Panc1 (cell line): Measurements from ENCODE around the gene GPD1L. TPM values are rescaled to one million over a fixed set of nuclear protein-coding genes. Genes with fewer than 3 reads are reported as not detected.

ENCODE experiments used
- ATAC-seq: fragments of 200-7000 bp; cut with Tn5 transposase; 2 replicates; pipeline ENCODE4 v1.9.1; 2020; ENCODE audit warnings: mild to moderate bottlenecking, moderate library complexity
- BruUV-seq: library from RNA; stranded (reverse); fragments of 400-500 nt; replicated peaks from 2 replicates; lab custom pipeline; 2021; lab: Mats Ljungman, UMichigan
- CTCF ChIA-PET: fragments of 300-600 bp; sonication (Branson Sonifier 250); formaldehyde crosslinking; loops from one replicate; lab custom pipeline; 2022; ENCODE audit warnings: antibody characterized with exemption; lab: Charles Lee
- POLR2A ChIA-PET: fragments of 300-600 bp; sonication (Branson Sonifier 250); formaldehyde crosslinking; loops from one replicate; lab custom pipeline; 2022; ENCODE audit warnings: antibody characterized with exemption; lab: Charles Lee
- DNase-seq: peaks from one replicate; pipeline ENCODE4 v3.0.0-alpha.2; 2010; ENCODE audit warnings: low read depth, low spot score
- H3K27ac ChIP-seq: 2 replicates; pipeline ENCODE4 v1.5.1; 2011; ENCODE audit warnings: mild to moderate bottlenecking, low read length, inconsistent platforms
- H3K27me3 ChIP-seq: fragments of 200-500 bp; sonication (Bioruptor generic); 2 replicates; pipeline ENCODE4 v1.6.0; 2014; ENCODE audit warnings: low read length, inconsistent platforms; ENCODE audit not compliant: control insufficient read depth, insufficient read depth
- H3K36me3 ChIP-seq: fragments of 200-500 bp; sonication (Bioruptor generic); 2 replicates; pipeline ENCODE4 v1.5.1; 2014; ENCODE audit warnings: inconsistent platforms, mild to moderate bottlenecking, low read length, moderate library complexity; ENCODE audit not compliant: control insufficient read depth, insufficient read depth
- H3K4me1 ChIP-seq: 2 replicates; pipeline ENCODE4 v1.5.1; 2011; ENCODE audit warnings: inconsistent platforms, mild to moderate bottlenecking, low read length, moderate library complexity; ENCODE audit not compliant: control insufficient read depth, insufficient read depth
- H3K4me3 ChIP-seq, 2 experiments: 2 replicates each; pipeline ENCODE4 v1.5.1; 2011 to 2012; ENCODE audit warnings: low read depth in 2 of 2, low read length in 2 of 2, mild to moderate bottlenecking in 2 of 2, inconsistent platforms in 1 of 2, moderate library complexity in 1 of 2
- H3K9me3 ChIP-seq: fragments of 200-500 bp; sonication (Bioruptor generic); 2 replicates; pipeline ENCODE4 v1.5.1; 2014; ENCODE audit warnings: low read depth, mild to moderate bottlenecking, inconsistent platforms, low read length, moderate library complexity; ENCODE audit not compliant: control insufficient read depth, insufficient read depth
- CTCF ChIP-seq: fragments of 450-650 bp; IDR thresholded peaks from 2 replicates; pipeline ENCODE4 v1.5.1; 2017; ENCODE audit warnings: mild to moderate bottlenecking
- POLR2AphosphoS5 ChIP-seq: IDR thresholded peaks from 2 replicates; pipeline ENCODE4 v1.6.1; 2012; ENCODE audit warnings: mild to moderate bottlenecking, low read depth, low read length, moderate library complexity
- REST ChIP-seq, 2 experiments: IDR thresholded peaks; 2 replicates each; pipeline ENCODE4 v1.6.1; 2011 to 2012; ENCODE audit warnings: low read depth in 2 of 2, control low read depth in 1 of 2, low read length in 1 of 2, mild to moderate bottlenecking in 1 of 2, moderate library complexity in 1 of 2; ENCODE audit not compliant: insufficient read depth in 1 of 2
- SIN3A ChIP-seq: IDR thresholded peaks from 2 replicates; pipeline ENCODE4 v1.6.1; 2012; ENCODE audit warnings: low read depth, mild to moderate bottlenecking, low read length, moderate library complexity, borderline replicate concordance; ENCODE audit not compliant: insufficient read depth
- TCF7L2 ChIP-seq: IDR thresholded peaks from 2 replicates; pipeline ENCODE4 v1.6.1; 2011; ENCODE audit warnings: mild to moderate bottlenecking, low read depth, low read length, inconsistent platforms
- in situ Hi-C: cut with HindIII; loops from 2 replicates; pipeline ENCODE4 v1.10.0; 2016; ENCODE audit warnings: low sequenced_read_pairs, low pct_unique_long_range_greater_than_20kb
- intact Hi-C: fragments of 100-400 bp; cut with micrococcal nuclease; formaldehyde crosslinking; loops from one replicate; pipeline ENCODE4 v1.10.0; 2022; ENCODE audit not compliant: unreplicated experiment
- total RNA-seq: library from RNA; stranded (reverse); gene quantifications from one replicate; pipeline ENCODE4 v1.2.1, GENCODE V29; 2021; ENCODE audit not compliant: unreplicated experiment

Gene GPD1L
- total RNA-seq, 1 experiment from 2014 or later: 10.5 TPM

GRCh38 chr3:32086464-32086863 lies 20.0 kb upstream of the GPD1L start:
- Histone ChIP-seq H3K9me3 (no peaks in the 10 kb centered on the region), H3K36me3 (no peaks in the 10 kb centered on the region), H3K27ac (no peak overlapping the region), H3K4me1 (no peaks in the 10 kb centered on the region), H3K27me3 (no peaks in the 10 kb centered on the region), H3K4me3 (no peak overlapping the region)
- no TSS peak for BruUV-seq
- TF ChIP-seq SIN3A (no peak), TCF7L2 (no peak), CTCF (no peak), POLR2AphosphoS5 (no peak), REST (IDR thresholded peaks at IDR 0.05; ENCODE audit: insufficient read depth in 1 of 2, low read depth in 2 of 2, low read length in 1 of 2) (no peak)
- CTCF ChIA-PET: no interaction called here
- DNase-seq: no peak
- no peak for ATAC-seq
- POLR2A ChIA-PET: no interaction called here
- in situ Hi-C loops: no loop called here
- intact Hi-C loops: no loop called here

GRCh38 chr3:32089476-32089875 lies 16.9 kb upstream of the GPD1L start:
- no peaks in the 10 kb centered on the region for H3K27me3 ChIP-seq
- no peak for ATAC-seq
- no peaks in the 10 kb centered on the region for H3K4me1 ChIP-seq
- no peak overlapping the region for H3K4me3 ChIP-seq
- intact Hi-C loops (no loop called here), in situ Hi-C loops (no loop called here)
- H3K9me3 ChIP-seq: no peaks in the 10 kb centered on the region
- TF ChIP-seq REST (IDR thresholded peaks at IDR 0.05; ENCODE audit: insufficient read depth in 1 of 2, low read depth in 2 of 2, low read length in 1 of 2): no peak
- no peak for TF ChIP-seq TCF7L2
- no peak for TF ChIP-seq SIN3A
- no peak for TF ChIP-seq CTCF
- no peak for TF ChIP-seq POLR2AphosphoS5
- no peaks in the 10 kb centered on the region for H3K36me3 ChIP-seq
- ChIA-PET CTCF (no interaction called here), POLR2A (no interaction called here)
- no peak for DNase-seq
- H3K27ac ChIP-seq: no peak overlapping the region
- no TSS peak for BruUV-seq
